Mucosa of rectum (tissue), 2 donors: Measurements from ENCODE around the gene DIDO1.
A peak's percentile ranks its signal among the peaks of the same experiment; 100 is the strongest.

Experiments
- H3K27ac ChIP-seq, 2 donors: one replicate each; pipeline ENCODE4 v1.7.0; 2013; ENCODE audit warnings: inconsistent platforms in 2 of 2, low read depth in 2 of 2, low read length in 2 of 2
- H3K27me3 ChIP-seq, 2 donors: one replicate each; pipeline ENCODE4 v1.7.0; 2013; ENCODE audit warnings: low read length in 2 of 2; ENCODE audit not compliant: control insufficient read depth in 2 of 2, insufficient read depth in 2 of 2
- H3K36me3 ChIP-seq, 2 donors: one replicate each; pipeline ENCODE4 v1.7.0; 2013; ENCODE audit warnings: low read length in 2 of 2; ENCODE audit not compliant: control insufficient read depth in 2 of 2, insufficient read depth in 2 of 2
- H3K4me1 ChIP-seq, 2 donors: one replicate each; pipeline ENCODE4 v1.7.0; 2013; ENCODE audit warnings: low read length in 2 of 2, mild to moderate bottlenecking in 1 of 2; ENCODE audit not compliant: control insufficient read depth in 2 of 2, insufficient read depth in 2 of 2
- H3K4me3 ChIP-seq, 2 donors: one replicate each; pipeline ENCODE4 v1.7.0; 2013; ENCODE audit warnings: low read length in 2 of 2
- H3K9ac ChIP-seq, 2 donors: one replicate each; pipeline ENCODE4 v1.7.0; 2013; ENCODE audit warnings: low read length in 2 of 2, low read depth in 1 of 2, mild to moderate bottlenecking in 1 of 2
- H3K9me3 ChIP-seq, 2 donors: one replicate each; pipeline ENCODE4 v1.7.0; 2013; ENCODE audit warnings: low read length in 2 of 2; ENCODE audit not compliant: control insufficient read depth in 2 of 2
- donor health status: healthy.
- donor health status: Normal muscosa, but diverticular disease.

DIDO1 gene

GRCh38 chr20:62918831-62919230 is 7.5 kb downstream of the DIDO1 start:
- Histone ChIP-seq H3K9ac (no peak overlapping the region), H3K27me3 (no peaks in the 10 kb centered on the region), H3K9me3 (no peaks in the 10 kb centered on the region), H3K27ac (no peak overlapping the region), H3K36me3 (no peaks in the 10 kb centered on the region), H3K4me3 (peak overlapping the region in 1 of 2 donors; percentile 15), H3K4me1 (peaks cover 48 to 59% of the 10 kb centered on the region in 2 donors)

- no peaks in the 10 kb centered on the region for H3K27me3 ChIP-seq
- H3K4me3 ChIP-seq: peak overlapping the region in 1 of 2 donors; percentile 9
- H3K36me3 ChIP-seq: peaks cover 5 to 6% of the 10 kb centered on the region in 2 donors
- no peak overlapping the region for H3K9ac ChIP-seq
- peaks cover 43 to 52% of the 10 kb centered on the region in 2 donors for H3K4me1 ChIP-seq
- H3K9me3 ChIP-seq: no peaks in the 10 kb centered on the region
- no peak overlapping the region for H3K27ac ChIP-seq
Measured at GRCh38 chr20:62918147-62918546, 8.2 kb downstream of the DIDO1 start.

DNA sequence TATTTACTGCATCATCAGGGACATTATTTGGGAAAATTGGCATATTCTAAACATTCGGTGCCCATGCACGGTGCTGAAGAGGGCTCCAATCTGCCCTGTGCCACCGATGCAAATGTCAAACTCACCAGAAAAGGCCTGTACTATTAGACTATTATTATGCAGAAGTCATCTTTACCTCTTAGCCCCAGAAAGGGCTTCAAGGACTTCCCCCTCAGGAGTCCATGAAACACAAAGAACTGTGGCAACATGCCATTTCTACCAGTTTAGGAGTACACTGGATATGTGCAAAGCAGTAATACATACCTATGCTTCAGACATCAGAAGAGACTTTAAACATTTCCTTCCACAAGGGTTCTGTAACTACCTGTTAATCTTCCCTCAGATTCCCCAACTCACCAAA is 8.6 kb downstream of the DIDO1 start:
- Histone ChIP-seq H3K4me1 (peaks cover 39 to 48% of the 10 kb centered on the region in 2 donors), H3K9ac (no peak overlapping the region), H3K9me3 (no peaks in the 10 kb centered on the region), H3K27me3 (no peaks in the 10 kb centered on the region), H3K4me3 (no peak overlapping the region), H3K36me3 (peaks cover 9% of the 10 kb centered on the region in 2 donors), H3K27ac (no peak overlapping the region)

DNA sequence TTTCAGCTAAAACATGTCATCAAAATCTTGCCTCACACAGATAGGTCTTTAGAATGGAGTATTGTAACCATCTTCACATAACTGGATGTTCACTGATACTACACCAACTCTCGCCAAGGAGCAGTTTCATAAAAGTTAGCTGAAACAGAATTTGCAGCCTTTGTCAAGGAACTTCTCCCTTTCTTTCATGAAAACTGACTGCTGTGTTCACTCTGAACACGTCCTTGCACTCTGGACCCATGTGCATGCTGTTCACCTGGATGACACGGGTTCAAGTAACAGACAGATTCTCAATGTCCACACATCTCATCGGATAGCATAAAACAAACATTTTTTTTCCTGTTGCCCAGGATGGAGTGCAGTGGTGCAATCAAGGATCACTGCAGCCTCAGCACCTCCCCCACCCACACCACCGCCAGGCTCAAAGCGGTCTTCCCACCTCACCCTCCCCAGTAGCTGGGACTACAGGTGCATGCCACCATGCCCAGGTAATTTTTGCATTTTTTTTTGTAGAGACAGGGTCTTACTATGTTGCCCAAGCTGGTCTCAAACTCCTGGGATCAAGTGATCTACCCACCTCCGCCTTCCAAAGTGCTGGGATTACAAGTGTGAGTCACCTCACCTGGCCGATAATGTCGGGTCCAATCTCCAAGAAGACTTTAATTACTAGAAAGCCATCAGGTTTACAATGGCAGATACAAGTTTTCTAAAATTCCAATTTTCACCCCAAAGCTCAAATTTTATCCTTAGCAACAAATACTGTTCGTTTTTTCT is 9.4 kb downstream of the DIDO1 start:
- H3K4me3 ChIP-seq: no peak overlapping the region
- H3K27ac ChIP-seq: no peak overlapping the region
- H3K9ac ChIP-seq: no peak overlapping the region

DNA sequence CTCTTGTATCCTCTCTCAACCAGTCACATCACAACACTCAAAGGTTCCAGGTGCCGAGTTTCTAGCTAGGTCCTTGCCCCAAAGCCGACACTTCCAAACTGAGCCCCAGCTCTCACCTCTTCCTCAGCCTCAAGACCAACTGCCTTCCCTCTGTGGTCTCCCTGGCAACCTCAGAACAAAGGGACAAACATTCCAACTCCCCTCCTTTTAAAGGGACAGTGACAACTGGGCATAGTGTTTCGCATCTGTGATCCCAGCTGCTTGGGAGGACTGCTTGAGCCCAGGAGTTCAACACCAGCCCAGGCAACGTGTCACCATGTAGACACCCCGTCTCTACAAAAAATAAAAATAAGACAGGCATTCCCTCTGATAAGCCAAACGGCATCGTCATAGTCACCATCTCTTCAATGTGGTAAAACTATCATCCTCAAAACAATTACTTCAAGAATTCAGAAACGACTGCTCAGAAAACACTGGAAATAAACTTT is 11.3 kb downstream of the DIDO1 start:
- Histone ChIP-seq H3K4me3 (peak overlapping the region in 1 of 2 donors; percentile 46), H3K4me1 (peaks cover 19 to 31% of the 10 kb centered on the region in 2 donors)

More for the DNA sequence above, 9.4 kb downstream of the DIDO1 start:
- no peaks in the 10 kb centered on the region for H3K27me3 ChIP-seq
- peaks cover 33 to 40% of the 10 kb centered on the region in 2 donors for H3K4me1 ChIP-seq
- H3K36me3 ChIP-seq: peaks cover 13 to 14% of the 10 kb centered on the region in 2 donors
- no peaks in the 10 kb centered on the region for H3K9me3 ChIP-seq

GRCh38 chr20:62914436-62914835 is 11.9 kb downstream of the DIDO1 start:
- no peak overlapping the region for H3K27ac ChIP-seq
- H3K4me1 ChIP-seq: peaks cover 17 to 27% of the 10 kb centered on the region in 2 donors

More for the DNA sequence above, 11.3 kb downstream of the DIDO1 start:
- peaks cover 32 to 33% of the 10 kb centered on the region in 2 donors for H3K36me3 ChIP-seq
- no peaks in the 10 kb centered on the region for H3K27me3 ChIP-seq
- H3K9me3 ChIP-seq: no peaks in the 10 kb centered on the region
- H3K9ac ChIP-seq: no peak overlapping the region
- no peak overlapping the region for H3K27ac ChIP-seq

DNA sequence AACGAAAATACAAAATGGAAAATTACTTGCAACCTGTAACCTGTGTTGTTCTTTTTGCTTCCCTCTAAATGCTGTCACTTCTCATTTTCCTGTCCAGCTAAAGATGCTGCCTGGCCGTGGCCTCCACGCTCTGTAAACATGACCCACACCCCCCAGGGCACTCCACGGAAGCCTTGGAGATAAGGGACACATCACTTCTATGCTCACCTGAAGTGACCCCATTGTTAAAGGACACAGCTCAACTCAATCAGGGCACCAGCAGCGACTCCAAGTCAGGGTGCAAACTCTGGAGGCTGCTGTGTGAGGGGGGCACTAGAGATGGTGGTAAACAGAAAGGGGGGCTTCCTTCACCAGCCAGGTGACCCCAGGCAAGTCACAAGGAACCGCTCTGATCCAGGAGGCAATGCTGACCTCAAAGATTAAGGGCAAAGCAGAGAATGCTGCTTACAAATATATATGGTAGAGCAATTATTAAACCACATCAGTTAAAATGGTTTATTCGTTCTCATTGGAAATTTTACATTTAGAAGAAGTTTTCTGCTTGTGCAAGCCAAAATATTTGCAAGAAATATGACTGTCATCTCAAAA is 13.2 kb downstream of the DIDO1 start:
- Histone ChIP-seq H3K36me3 (peaks cover 50% of the 10 kb centered on the region in 2 donors), H3K9ac (no peak overlapping the region), H3K9me3 (no peaks in the 10 kb centered on the region), H3K4me3 (no peak overlapping the region), H3K4me1 (peaks cover 13 to 23% of the 10 kb centered on the region in 2 donors), H3K27ac (no peak overlapping the region), H3K27me3 (no peaks in the 10 kb centered on the region)

More at GRCh38 chr20:62914436-62914835, 11.9 kb downstream of the DIDO1 start:
- Histone ChIP-seq H3K36me3 (peaks cover 37% of the 10 kb centered on the region in 2 donors), H3K9ac (no peak overlapping the region), H3K9me3 (no peaks in the 10 kb centered on the region), H3K27me3 (no peaks in the 10 kb centered on the region), H3K4me3 (no peak overlapping the region)

GRCh38 chr20:62911701-62912280 is 14.5 kb downstream of the DIDO1 start:
- Histone ChIP-seq H3K27me3 (no peaks in the 10 kb centered on the region), H3K27ac (no peak overlapping the region), H3K36me3 (peaks cover 61 to 64% of the 10 kb centered on the region in 2 donors), H3K4me3 (no peak overlapping the region), H3K9ac (no peak overlapping the region), H3K4me1 (peaks cover 2 to 14% of the 10 kb centered on the region in 2 donors), H3K9me3 (no peaks in the 10 kb centered on the region)

DNA sequence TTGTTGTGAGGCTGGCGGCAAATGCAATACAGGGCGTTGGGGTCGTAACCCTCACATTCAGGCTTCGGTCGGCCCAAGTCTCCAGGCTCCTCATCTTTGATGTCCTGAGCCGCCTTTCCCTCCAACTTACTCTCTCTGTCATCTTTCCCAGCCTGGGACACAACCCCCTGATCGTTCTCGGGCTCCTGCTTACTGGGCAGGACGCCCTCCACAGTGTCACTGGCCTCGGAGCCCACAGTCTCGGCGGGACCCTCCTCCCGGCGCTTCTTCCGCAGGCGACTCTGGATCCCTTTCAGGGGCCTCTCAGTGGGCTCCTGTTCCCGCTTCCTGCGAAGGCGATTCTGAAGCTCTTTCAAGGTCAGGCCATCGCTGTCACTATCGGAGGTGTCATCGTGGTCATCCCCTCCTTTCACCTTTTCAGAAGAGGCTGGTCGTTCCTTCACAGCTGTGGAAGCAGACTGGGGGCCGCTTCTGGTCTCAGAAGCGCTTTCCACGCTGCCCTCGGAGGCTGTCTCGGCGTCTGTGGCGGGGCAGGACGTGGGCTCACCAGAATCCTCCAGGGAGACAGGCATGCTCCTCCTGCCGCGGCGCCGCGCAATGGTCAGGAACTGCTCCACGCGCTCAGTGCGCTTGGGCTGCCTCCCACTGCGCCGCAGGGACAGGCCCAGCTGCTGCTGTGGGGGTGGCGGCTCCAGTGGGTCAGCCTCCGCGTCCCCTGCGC is 15.4 kb downstream of the DIDO1 start:
- Histone ChIP-seq H3K4me1 (peaks cover 0 to 11% of the 10 kb centered on the region in 2 donors), H3K9ac (no peak overlapping the region), H3K9me3 (no peaks in the 10 kb centered on the region), H3K4me3 (no peak overlapping the region), H3K27ac (no peak overlapping the region), H3K27me3 (no peaks in the 10 kb centered on the region), H3K36me3 (peaks cover 69 to 72% of the 10 kb centered on the region in 2 donors)
